H9 (cell line): Measurements from ENCODE around the gene ZNF423. TPM values are rescaled to one million over a fixed set of nuclear protein-coding genes. Genes with fewer than 3 reads are reported as not detected.

ENCODE experiments used
- DNase-seq: peaks from one replicate; pipeline ENCODE4 v3.0.0-alpha.2; 2017
- H2AFZ ChIP-seq: one replicate; pipeline ENCODE4 v1.6.1; 2013; ENCODE audit warnings: mild to moderate bottlenecking, low read length, control low read depth, moderate library complexity
- H2AK5ac ChIP-seq: 2 replicates; pipeline ENCODE4 v1.6.1; 2013; ENCODE audit warnings: low read length, control low read depth, mixed read lengths; ENCODE audit not compliant: insufficient read length
- H2BK120ac ChIP-seq: one replicate; pipeline ENCODE4 v1.6.1; 2013; ENCODE audit warnings: low read depth, mild to moderate bottlenecking, low read length, control low read depth, inconsistent platforms; ENCODE audit not compliant: poor library complexity, severe bottlenecking
- H2BK12ac ChIP-seq: 2 replicates; pipeline ENCODE4 v1.6.1; 2013; ENCODE audit warnings: low read length, control low read depth, mixed read lengths, low read depth; ENCODE audit not compliant: insufficient read length
- H2BK15ac ChIP-seq: 2 replicates; pipeline ENCODE4 v1.6.1; 2013; ENCODE audit warnings: low read depth, low read length, control low read depth
- H2BK20ac ChIP-seq: one replicate; pipeline ENCODE4 v1.6.1; 2013; ENCODE audit warnings: low read depth, mild to moderate bottlenecking, low read length, control low read depth, inconsistent platforms; ENCODE audit not compliant: poor library complexity, severe bottlenecking
- H2BK5ac ChIP-seq: 2 replicates; pipeline ENCODE4 v1.6.1; 2013; ENCODE audit warnings: low read length, control low read depth, mixed read lengths; ENCODE audit not compliant: insufficient read length
- H3K14ac ChIP-seq: 2 replicates; pipeline ENCODE4 v1.6.1; 2013; ENCODE audit warnings: low read length, control low read depth; ENCODE audit not compliant: insufficient read depth
- H3K18ac ChIP-seq: 2 replicates; pipeline ENCODE4 v1.6.1; 2013; ENCODE audit warnings: low read depth, mild to moderate bottlenecking, mixed read lengths, low read length, control low read depth; ENCODE audit not compliant: insufficient read length
- H3K23ac ChIP-seq: 2 replicates; pipeline ENCODE4 v1.6.1; 2013; ENCODE audit warnings: low read length, control low read depth, mixed read lengths, low read depth; ENCODE audit not compliant: insufficient read length
- H3K23me2 ChIP-seq: 2 replicates; pipeline ENCODE4 v1.6.1; 2013; ENCODE audit warnings: low read depth, mild to moderate bottlenecking, mixed read lengths, low read length, control low read depth; ENCODE audit not compliant: insufficient read length, poor library complexity, severe bottlenecking
- H3K27ac ChIP-seq: 2 replicates; pipeline ENCODE4 v1.5.1; 2013; ENCODE audit warnings: low read length, control low read depth, mixed read lengths, low read depth; ENCODE audit not compliant: insufficient read length
- H3K27me3 ChIP-seq: 2 replicates; pipeline ENCODE4 v1.6.1; 2013; ENCODE audit warnings: low read length, control low read depth, inconsistent platforms; ENCODE audit not compliant: insufficient read depth
- H3K4ac ChIP-seq: 2 replicates; pipeline ENCODE4 v1.6.1; 2013; ENCODE audit warnings: low read depth, mild to moderate bottlenecking, control low read depth, inconsistent platforms, low read length, moderate library complexity
- H3K4me1 ChIP-seq: 2 replicates; pipeline ENCODE4 v1.6.1; 2013; ENCODE audit warnings: low read length, control low read depth, inconsistent platforms; ENCODE audit not compliant: insufficient read depth
- H3K4me2 ChIP-seq: 2 replicates; pipeline ENCODE4 v1.6.1; 2013; ENCODE audit warnings: low read length, control low read depth, mixed read lengths; ENCODE audit not compliant: insufficient read length, insufficient read depth
- H3K56ac ChIP-seq: 2 replicates; pipeline ENCODE4 v1.6.1; 2013; ENCODE audit warnings: low read depth, mild to moderate bottlenecking, mixed read lengths, low read length, control low read depth; ENCODE audit not compliant: insufficient read length
- H3K79me1 ChIP-seq: 2 replicates; pipeline ENCODE4 v1.6.1; 2013; ENCODE audit warnings: low read depth, mild to moderate bottlenecking, moderate library complexity, low read length, control low read depth, inconsistent platforms; ENCODE audit not compliant: insufficient read depth, poor library complexity, severe bottlenecking
- H3K79me2 ChIP-seq: 2 replicates; pipeline ENCODE4 v1.6.1; 2013; ENCODE audit warnings: low read length, control low read depth, inconsistent platforms; ENCODE audit not compliant: insufficient read depth
- H3K9ac ChIP-seq: 2 replicates; pipeline ENCODE4 v1.6.1; 2013; ENCODE audit warnings: low read length, control low read depth, mixed read lengths; ENCODE audit not compliant: insufficient read length; ENCODE audit errors: extremely low read depth
- H3K9me3 ChIP-seq: one replicate; pipeline ENCODE4 v1.6.1; 2013; ENCODE audit warnings: low read depth, low read length, inconsistent platforms; ENCODE audit not compliant: control insufficient read depth
- H3T11ph ChIP-seq: one replicate; pipeline ENCODE4 v1.6.1; 2013; ENCODE audit warnings: mild to moderate bottlenecking, low read length, control low read depth, inconsistent platforms
- H4K20me1 ChIP-seq: one replicate; pipeline ENCODE4 v1.6.1; 2013; ENCODE audit not compliant: control insufficient read depth, insufficient read length, insufficient read depth
- H4K5ac ChIP-seq: 2 replicates; pipeline ENCODE4 v1.6.1; 2013; ENCODE audit warnings: low read depth, mild to moderate bottlenecking, mixed read lengths, low read length, control low read depth; ENCODE audit not compliant: insufficient read length
- H4K8ac ChIP-seq: replicated peaks from 2 replicates; pipeline ENCODE4 v1.6.1; 2013; ENCODE audit warnings: low read length, control low read depth, mixed read lengths, low read depth; ENCODE audit not compliant: insufficient read length
- H4K91ac ChIP-seq: 2 replicates; pipeline ENCODE4 v1.6.1; 2013; ENCODE audit warnings: low read depth, mild to moderate bottlenecking, moderate library complexity, mixed read lengths, low read length, control low read depth; ENCODE audit not compliant: insufficient read length
- H3K27ac Mint-ChIP-seq, 3 experiments: 2 replicates in 2 of 3; 3 replicates in 1 of 3; pipeline ENCODE4 v1.8.0; 2020 to 2021; ENCODE audit warnings: mixed read lengths in 3 of 3, mild to moderate bottlenecking in 1 of 3, moderate library complexity in 1 of 3
- H3K27me3 Mint-ChIP-seq: 2 replicates; pipeline ENCODE4 v1.8.0; 2021; ENCODE audit warnings: low read depth, mild to moderate bottlenecking, moderate library complexity, mixed read lengths
- H3K36me3 Mint-ChIP-seq, 3 experiments: 2 replicates in 2 of 3; 3 replicates in 1 of 3; pipeline ENCODE4 v1.8.0; 2020 to 2021; ENCODE audit warnings: low read depth in 3 of 3, mixed read lengths in 3 of 3; ENCODE audit not compliant: insufficient read depth in 1 of 3
- H3K4me1 Mint-ChIP-seq, 2 experiments: 2 replicates each; pipeline ENCODE4 v1.8.0; 2020; ENCODE audit warnings: mixed read lengths in 2 of 2
- H3K4me3 Mint-ChIP-seq, 2 experiments: 2 replicates in 1 of 2; 3 replicates in 1 of 2; pipeline ENCODE4 v1.8.0; 2020 to 2021; ENCODE audit warnings: mild to moderate bottlenecking in 2 of 2, mixed read lengths in 2 of 2, moderate library complexity in 1 of 2
- H3K9me3 Mint-ChIP-seq, 2 experiments: 2 replicates in 1 of 2; 3 replicates in 1 of 2; pipeline ENCODE4 v1.8.0; 2020; ENCODE audit warnings: mild to moderate bottlenecking in 2 of 2, mixed read lengths in 2 of 2, moderate library complexity in 1 of 2
- WGBS: extraction: QIAGEN DNeasy Blood & Tissue Kit; methylation state at CpG from one replicate; pipeline ENCODE4 v1.1.7; 2013; ENCODE audit warnings: missing lambda C conversion rate, low lambda C conversion rate, mixed read lengths; ENCODE audit not compliant: insufficient read length; ENCODE audit errors: extremely low coverage; 5-methylcytosine and 5-hydroxymethylcytosine counted together
- total RNA-seq: library from RNA; stranded (reverse); gene quantifications from 2 replicates; pipeline ENCODE4 v1.2.1, GENCODE V29; 2021
- TF ChIP-seq, protein P1 (sequence below): fragments of 200-600 bp; sonication (generic); conservative IDR thresholded peaks from 3 replicates; pipeline ENCODE4 v1.8.0; 2021; ENCODE audit warnings: antibody characterized with exemption, mild to moderate bottlenecking

Gene ZNF423
- total RNA-seq, 1 experiment from 2014 or later = 51.5 TPM

DNA sequence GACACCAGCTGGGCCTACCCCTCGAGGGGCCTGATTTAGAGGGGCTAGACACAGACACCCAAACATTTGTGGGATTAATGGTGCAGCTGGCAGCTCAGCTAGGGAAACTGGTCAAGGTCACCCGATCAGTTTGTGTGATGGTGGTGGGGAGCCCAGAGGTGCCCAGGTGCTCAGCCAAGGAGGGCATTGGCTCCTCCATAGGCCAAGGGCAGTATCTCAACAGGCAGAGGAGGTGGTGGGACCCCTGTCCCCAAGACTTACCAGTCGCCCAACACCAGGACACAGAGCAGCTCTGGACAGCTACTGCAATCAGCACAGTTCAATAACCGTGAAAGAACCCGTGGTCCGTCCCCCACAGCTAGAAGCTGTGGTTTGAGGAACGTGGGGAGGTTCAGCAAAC, 361.4 kb downstream of the ZNF423 start:
- Histone ChIP-seq H3K4me1 (no peaks in the 10 kb centered on the region), H2BK120ac (no peak overlapping the region), H4K8ac (no peak overlapping the region), H3K9me3 (no peaks in the 10 kb centered on the region), H3K18ac (no peak overlapping the region), H4K91ac (no peak overlapping the region), H3K4ac (no peak overlapping the region), H2BK12ac (no peak overlapping the region), H3K23me2 (no peaks in the 10 kb centered on the region), H4K5ac (no peak overlapping the region), H2BK15ac (no peak overlapping the region), H3K27ac (no peak overlapping the region), H2BK20ac (no peak overlapping the region), H3K27me3 (no peaks in the 10 kb centered on the region), H3K14ac (no peak overlapping the region), H3K56ac (no peak overlapping the region), H3K79me1 (no peaks in the 10 kb centered on the region), H2AK5ac (no peak overlapping the region), H2BK5ac (no peak overlapping the region), H3K9ac (no peak overlapping the region), H3K4me2 (no peak overlapping the region), H2AFZ (no peak overlapping the region), H3K23ac (no peak overlapping the region), H3T11ph (no peak overlapping the region), H4K20me1 (no peaks in the 10 kb centered on the region), H3K79me2 (no peaks in the 10 kb centered on the region)
- Mint-ChIP-seq H3K36me3 (peaks cover 0 to 8% (median 7%) of the 10 kb centered on the region in 3 experiments; a peak in 5 of 7 replicates), H3K4me1 (peaks cover 11 to 24% of the 10 kb centered on the region in 2 experiments), H3K27ac (peak overlapping the region in 1 of 3 experiments; percentile 84; a peak in 1 of 7 replicates), H3K9me3 (no peaks in the 10 kb centered on the region; a peak in 1 of 5 replicates), H3K4me3 (no peak overlapping the region; a peak in 1 of 5 replicates), H3K27me3 (peaks cover 2% of the 10 kb centered on the region; the same call in 1 of the 2 replicates)
- no peak for DNase-seq
- TF ChIP-seq, protein P1, sequence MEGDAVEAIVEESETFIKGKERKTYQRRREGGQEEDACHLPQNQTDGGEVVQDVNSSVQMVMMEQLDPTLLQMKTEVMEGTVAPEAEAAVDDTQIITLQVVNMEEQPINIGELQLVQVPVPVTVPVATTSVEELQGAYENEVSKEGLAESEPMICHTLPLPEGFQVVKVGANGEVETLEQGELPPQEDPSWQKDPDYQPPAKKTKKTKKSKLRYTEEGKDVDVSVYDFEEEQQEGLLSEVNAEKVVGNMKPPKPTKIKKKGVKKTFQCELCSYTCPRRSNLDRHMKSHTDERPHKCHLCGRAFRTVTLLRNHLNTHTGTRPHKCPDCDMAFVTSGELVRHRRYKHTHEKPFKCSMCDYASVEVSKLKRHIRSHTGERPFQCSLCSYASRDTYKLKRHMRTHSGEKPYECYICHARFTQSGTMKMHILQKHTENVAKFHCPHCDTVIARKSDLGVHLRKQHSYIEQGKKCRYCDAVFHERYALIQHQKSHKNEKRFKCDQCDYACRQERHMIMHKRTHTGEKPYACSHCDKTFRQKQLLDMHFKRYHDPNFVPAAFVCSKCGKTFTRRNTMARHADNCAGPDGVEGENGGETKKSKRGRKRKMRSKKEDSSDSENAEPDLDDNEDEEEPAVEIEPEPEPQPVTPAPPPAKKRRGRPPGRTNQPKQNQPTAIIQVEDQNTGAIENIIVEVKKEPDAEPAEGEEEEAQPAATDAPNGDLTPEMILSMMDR = no peak
- no CpG with 5 or more reads among the region's 7 CpGs for WGBS
